ENCODE measurements around the gene SHROOM3.

SHROOM3 gene

DNA sequence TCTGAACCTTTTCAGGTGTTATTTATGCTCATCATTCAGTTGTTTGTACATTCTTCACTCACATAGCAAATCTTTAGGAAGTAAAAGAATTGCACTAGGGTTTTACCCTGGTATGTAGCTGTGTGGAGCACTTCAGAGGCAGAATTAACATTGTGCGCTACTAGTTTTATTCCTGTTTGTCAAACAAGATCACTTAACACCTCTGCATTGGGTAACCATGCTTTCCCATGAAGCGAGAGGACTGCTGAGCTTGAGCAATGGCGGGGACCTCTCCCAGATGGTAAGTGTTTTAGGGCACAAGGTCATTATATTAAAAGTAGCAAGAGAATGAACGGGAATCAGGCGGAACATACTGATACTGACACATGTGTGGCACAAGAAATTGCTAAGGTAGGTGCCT, 59.2 kb downstream of the SHROOM3 start:
- no peak for DNase-seq (ENCODE audit: low read depth in 2 of 2)

DNA sequence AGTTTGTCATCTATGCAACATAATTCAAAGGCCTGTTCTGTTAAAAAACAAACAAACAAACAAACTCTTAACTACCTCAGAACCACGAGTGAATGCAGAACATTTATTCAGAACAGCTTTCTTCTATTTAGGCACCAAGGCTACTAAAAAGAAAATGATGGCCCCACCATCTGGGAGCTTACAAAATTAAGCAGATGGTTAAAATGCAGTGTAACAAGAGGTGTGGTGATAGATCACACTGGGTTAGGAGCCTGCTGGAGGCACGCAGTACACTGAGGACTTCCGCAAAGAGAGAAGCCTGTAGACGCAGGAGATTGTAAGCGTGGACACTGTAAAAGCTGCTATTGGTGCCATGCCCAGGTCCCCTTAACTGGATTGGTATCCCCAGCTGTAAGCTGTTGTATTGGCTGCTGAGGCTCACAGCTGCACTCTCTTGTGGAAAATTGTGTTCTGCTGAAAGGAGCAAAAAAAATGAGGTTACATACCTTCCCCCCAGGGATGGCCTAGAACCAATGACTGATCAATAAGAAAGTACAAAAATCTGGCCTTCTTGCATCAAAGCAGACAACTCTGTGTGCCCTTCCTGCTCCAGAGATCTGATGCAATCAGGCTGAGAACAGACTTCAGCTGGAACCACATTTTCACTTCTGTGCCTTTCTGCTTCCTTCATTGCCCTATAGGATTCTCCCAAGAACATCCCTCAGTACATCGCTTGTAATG, 60.0 kb downstream of the SHROOM3 start:
- DNase-seq (ENCODE audit: low read depth in 2 of 2), result no peak

DNA sequence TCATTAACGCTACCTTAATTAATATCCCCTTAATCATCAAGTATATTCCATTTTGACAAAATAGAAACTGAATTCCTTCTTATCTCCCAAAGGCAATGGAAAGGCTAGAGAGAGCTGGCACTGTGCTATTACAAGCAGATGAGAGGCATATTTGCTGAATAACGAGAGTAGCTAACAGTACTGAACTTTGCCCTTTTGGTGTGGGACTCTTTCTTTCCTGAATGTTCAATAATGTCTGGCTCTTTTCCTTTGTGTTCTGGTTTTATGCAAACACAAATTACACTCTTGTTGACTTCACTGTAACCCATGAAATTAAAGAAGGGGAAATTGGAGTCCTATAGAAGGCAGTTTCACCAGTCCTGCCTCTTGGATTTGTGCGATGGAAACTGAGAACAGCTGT, 63.5 kb downstream of the SHROOM3 start:
- no peak for DNase-seq (ENCODE audit: low read depth in 2 of 2)

DNA sequence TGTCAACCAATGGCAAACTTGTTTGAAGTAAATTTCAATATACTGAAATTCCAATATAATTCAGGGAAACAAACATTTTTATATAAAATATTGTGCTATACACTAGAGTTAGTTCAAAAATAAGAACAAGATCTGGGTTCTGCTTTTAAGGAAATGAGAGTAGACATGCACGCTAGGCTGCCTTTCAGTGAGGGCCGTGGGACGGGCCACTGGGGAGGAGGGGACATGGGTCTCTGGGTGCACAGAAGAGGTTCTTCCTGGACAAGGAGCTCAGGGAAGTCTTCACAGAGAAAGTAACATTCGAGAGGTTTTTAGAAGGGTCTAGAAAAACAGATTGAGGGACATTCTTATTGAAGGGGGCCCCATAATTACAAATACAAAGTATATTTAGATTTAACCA, 64.4 kb downstream of the SHROOM3 start:
- DNase-seq (ENCODE audit: low read depth in 2 of 2), result no peak

DNA sequence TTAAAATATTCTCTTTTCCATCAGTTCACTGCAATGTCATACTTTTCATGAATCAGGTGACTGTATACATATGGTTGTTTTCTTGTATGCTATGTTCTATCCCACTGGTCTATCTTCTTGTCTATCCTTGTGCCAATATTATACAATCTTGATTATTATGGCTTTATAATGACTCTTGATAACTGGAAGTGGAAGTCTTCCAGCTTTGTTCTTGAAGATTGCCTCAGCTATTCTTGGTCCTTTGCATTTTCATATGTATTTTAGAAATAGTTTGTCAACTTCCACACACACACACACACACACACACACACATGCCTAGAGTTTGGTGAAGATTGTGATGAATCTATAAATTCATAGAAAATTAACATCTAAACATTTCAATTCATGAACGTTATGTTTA, 67.9 kb downstream of the SHROOM3 start:
- DNase-seq (ENCODE audit: low read depth in 2 of 2), result no peak

DNA sequence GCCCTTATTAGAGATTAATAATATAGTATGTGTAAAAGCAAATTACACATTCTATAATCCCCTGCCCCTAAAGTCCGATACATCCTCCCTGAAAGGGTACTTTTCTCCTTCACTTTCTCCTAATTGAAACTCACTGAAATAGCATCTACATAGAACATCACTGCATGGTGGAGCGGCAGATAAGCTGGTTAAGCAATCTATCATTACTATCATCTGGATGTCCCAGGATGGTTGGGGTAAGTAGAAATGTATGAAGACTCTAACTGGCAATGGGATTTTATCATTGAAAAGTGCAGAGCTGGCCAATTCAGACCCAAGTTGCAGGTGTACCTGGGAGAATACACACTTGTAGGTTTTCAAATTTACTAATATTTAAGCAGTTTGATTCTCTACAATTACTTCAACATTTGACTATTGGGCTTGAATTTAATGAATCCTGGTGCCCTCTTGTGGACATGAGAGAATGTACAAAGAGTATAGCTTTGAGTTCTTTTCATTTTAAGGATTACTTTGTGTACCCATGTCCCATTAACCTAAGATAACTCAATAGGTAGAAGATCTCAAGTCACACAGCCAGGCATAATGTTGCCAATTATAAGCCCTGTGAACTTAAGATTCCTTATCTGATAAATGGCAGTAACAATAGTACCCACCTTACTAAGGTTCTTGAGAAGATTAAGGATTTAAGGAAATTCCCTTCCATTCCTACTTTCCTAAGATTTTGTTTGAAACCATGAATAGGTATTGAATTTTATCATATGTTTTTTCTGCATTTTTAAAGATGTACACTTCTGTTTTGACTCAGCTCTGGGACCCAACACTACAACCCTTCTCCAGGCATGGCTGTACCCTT, 69.8 kb downstream of the SHROOM3 start:
- no peak for DNase-seq (ENCODE audit: low read depth in 2 of 2)

DNA sequence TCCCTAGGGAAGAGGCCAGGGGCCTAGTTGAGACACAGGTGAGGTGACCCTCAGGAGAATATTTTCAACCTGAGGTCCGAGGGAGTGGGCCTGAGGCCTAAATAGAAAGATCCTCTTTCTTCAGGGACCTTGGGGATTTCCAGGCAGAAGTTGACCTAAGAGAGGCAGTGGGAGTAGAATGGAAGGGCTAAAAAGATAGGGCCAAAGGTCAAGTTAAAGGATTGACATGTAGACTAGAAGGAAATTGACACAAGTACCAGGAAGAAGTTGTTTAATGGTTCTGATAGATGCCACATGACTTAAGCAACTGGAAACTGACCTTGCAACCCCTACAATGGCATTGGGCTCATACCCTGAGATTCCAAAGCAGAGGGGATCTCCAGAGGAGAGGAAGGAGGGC, 76.9 kb downstream of the SHROOM3 start:
- DNase-seq (ENCODE audit: low read depth in 2 of 2), result no peak

DNA sequence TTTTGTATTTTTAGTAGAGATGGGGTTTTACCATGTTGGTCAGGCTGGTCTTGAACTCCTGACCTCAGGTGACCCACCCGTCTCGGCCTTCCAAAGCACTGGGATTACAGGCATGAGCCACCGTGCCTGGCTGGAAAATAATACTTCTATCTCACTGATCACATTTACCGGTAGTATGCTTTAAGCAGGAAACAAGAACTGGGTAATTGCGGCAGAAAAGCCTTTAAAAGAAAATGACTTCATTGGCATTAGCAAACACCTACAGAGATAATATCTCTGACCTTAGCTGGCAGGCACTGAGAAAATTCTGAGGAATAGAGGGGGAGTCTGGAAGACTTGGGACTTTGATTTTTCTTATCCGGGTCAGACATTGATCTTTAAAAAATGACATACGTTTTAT, 78.5 kb downstream of the SHROOM3 start:
- no peak for DNase-seq (ENCODE audit: low read depth in 2 of 2)

DNA sequence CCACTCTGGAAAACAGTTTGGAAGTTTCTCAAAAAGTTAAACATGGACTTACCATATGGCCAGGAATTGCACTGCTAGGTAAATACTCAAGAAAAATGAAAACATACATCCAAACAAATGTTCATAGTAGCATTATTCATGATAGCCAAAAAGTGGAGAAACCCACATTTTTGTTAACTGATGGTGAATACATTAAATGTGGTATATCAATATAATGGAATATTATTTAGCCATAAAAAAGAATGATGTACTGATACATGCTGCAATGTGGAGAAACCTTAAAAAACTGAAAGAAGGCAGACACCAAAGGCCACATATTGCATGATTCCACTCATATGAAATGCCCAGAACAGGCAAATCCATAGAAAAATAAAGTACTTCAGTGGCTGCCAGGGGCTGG, 79.1 kb downstream of the SHROOM3 start:
- no peak for DNase-seq (ENCODE audit: low read depth in 2 of 2)

DNA sequence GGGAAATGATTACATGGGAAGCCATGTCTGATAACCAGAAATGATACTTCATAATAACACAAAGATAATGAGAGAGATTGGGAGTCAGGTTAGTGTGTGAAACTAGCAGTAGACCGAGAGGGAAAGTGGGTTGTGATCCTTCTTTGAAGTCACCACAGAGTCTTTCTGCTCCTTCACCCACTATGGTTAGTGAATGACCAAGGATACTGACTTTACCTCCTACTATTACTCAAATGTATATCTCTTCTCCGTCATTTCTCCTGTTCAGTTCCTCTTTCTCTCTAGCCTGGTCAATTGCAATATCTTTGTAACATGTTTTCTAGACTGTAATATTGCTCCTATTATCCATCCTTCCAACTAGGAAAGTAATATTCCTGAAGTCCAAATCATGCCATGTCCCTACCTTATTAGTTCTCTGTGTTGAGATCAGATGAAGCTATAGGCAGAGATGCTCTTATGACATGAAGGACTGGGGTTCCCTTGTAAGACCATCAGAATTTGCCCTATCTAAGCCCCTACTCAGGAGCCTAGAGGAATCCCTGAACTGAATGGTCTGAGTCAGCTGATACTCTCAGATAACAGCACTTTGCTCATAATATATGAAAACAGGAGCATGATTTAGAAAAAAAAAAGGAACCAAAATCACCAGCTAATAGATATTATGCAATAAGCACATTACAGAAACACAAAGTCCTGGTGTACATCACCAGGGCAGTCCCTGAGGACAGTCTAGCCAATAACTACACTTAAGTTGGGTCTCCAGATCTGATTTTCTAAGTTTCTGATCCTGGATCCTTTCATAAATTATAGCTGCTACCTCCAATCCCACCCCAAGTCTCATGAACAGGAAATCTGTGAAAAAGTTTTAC, 81.2 kb downstream of the SHROOM3 start:
- DNase-seq (ENCODE audit: low read depth in 2 of 2), result no peak

DNA sequence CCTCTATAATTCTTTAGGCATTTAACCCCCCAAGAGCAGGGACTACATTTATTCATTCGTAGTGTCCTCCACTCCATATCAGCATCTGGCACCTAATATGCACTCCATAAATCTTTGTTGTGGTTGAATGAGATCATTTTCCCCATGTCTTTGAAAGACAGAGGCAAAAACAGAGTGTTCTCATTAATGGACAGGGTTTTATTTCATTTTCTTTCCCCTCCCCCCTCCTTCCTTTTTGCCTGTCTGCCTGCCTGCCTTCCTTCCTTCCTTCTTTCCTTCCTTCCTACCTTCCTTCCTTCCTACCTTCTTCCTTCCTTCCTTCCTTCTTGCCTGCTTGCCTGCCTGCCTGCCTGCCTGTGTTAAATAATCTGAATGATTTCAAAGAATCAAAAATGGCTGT, 83.2 kb downstream of the SHROOM3 start:
- DNase-seq (ENCODE audit: low read depth in 2 of 2), result no peak

DNA sequence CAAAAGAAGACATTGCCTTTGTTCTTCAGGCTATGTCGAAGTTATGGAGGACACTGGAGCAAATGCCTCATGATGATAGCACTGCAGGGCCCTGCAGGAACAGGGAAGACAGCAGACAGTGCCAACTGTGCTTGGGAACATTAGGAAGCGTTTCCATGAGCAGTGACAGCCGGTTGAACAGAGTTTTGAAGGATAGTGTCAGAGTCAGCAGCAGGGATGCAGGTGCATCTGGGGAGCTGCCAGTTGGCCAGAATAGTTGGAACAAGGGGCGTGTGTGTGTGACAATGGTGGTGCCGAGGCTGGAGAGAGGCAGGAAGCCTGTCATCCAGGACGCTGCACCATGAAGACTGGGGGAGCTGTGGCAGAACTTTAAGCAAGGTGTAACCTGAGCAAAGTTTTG, 88.6 kb downstream of the SHROOM3 start:
- no peak for DNase-seq (ENCODE audit: low read depth in 2 of 2)

DNA sequence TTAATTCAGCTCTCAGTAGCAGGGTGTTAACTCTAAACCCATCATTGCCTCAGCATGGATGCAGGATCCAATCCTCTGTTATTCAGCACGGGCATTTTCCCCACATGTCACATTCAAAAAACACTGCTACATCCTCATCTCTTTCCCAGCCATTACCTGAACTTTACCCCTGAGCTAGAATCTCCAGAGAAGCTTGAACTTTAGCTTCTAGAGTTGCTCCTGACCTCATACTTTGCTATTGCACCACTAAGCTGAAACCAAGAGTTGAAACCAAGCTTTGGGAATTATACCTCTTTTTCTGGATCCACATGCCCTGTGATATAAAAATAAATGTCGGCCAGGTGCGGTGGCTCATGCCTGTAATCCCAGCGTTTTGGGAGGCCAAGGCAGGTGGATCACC, 90.7 kb downstream of the SHROOM3 start:
- DNase-seq (ENCODE audit: low read depth in 2 of 2), result no peak

DNA sequence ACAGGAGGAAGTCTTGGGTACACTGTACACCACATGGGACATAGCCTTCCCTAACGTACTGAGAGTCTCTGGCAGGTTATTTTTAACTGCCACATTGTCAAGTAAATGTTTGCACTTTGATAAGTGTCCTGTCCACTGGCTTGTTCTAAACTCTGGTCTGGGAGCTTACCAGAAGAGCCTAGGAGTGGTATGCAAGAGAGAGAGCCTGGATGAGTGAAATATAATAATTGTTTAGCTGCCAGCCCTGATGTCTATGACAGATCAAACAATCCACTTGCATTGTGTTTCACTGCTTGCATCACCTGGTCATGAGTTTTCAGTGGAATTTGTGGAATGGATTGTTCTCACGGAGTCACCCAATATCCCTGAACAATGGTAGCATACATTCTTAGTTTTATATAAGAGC, 91.6 kb downstream of the SHROOM3 start:
- DNase-seq (ENCODE audit: low read depth in 2 of 2), result no peak

DNA sequence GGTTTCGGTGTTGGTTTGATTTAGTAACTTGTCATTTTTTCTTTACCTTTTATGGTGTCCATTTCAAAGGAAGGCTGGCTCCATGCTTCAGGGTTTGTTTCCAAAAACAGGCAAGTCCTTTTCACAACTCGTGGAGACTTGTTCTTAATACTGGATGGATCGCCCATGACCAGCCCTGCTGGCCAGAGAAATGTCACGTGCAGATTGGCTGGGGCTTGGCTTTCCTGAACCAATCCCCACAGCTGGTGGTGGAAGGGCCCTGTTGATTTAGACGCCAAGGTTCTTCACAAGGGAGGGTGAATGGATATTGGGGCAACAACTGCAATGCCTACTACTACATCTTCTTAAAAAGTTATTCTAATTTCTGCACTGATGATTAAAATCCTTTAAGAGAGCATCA, 92.6 kb downstream of the SHROOM3 start:
- no peak for DNase-seq (ENCODE audit: low read depth in 2 of 2)

DNA sequence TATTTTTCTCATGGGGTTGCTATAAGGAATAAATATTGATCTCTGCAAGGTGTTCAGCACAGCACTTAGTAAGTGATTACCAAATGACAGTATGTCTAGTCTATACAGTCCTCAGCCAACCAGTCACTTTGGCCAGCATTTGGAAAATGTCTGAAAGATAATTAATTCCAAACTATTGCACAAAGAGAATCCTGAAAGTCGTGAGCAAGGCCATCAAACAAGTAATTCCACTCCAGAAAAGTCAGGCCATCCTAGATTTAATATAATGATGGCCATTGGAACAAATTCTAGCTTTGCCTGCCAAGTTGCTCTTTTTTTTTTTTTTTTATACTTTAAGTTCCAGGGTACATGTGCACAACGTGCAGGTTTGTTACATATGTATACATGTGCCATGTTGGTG, 96.6 kb downstream of the SHROOM3 start:
- DNase-seq (ENCODE audit: low read depth in 2 of 2), result no peak

DNA sequence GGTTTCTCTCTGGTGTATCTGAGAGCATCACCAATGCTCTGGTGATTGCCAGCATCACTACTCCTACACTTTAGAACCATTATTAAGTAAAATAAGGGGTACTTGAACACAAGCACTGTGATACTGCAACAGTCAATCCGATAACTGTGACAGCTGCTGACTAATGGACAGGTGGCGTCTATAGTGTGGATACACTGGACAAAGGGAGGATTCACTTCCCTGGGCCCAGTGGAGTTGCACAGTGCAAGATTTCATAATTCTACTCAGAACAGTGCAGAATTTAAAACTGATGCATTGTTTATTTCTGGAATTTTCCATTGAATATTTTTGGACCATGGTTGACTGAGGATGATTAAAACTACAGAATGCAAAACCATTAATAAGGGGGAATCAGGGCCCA, 97.8 kb downstream of the SHROOM3 start:
- no peak for DNase-seq (ENCODE audit: low read depth in 2 of 2)

DNA sequence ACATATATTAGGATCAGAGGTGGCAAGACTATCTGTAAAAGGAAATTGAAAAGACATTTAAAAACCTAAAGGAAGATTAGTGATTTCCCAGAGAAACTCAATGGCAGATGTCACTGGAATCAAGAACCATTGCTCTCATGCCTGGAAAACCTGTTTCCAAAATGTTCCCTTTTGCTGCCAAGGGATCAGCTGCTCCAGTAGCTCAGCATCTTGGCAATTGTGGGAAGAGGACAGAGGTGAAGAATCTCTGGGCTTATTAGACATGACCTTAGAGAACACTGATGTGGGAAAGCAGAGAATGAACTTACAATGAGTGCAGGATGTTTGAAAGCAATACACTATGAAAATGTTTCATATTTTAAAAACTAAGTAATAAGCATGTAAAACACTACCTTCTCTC, 98.3 kb downstream of the SHROOM3 start:
- DNase-seq (ENCODE audit: low read depth in 2 of 2), result no peak

DNA sequence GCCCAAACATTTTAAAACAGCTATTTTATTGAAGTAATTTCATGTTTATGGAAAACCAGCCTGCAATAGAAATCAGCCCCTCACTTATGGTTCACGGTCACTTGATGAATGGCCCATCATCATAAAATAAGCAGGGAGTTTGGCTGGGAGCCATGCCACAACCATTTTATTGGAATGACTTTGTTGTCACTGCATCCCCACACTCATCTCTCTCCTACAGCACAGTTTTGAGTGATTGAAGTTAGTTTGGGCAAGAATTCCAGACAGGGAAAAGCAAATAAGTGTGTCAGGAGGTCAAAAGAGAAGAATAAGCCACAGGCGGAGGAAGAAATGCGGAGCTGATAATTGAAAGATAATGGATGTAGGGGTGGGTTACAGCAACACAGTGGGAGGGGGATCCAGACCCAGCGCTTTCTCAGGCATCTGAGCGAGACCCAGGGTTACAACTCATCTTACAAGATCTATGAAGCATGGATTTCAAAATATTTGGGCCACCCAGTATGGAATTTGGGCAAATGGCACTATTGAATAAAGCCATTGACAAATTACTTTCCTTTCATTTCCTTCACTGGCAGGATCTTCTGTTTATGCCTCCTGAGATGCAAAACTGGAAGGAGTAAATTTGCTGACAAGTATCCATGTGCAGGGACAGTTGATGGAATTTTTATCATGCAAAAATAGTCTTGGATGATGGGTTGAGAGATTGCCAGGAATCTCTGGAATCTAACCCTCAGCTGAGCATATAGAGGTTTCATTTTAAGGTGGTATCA, 100.8 kb downstream of the SHROOM3 start:
- no peak for DNase-seq (ENCODE audit: low read depth in 2 of 2)

DNA sequence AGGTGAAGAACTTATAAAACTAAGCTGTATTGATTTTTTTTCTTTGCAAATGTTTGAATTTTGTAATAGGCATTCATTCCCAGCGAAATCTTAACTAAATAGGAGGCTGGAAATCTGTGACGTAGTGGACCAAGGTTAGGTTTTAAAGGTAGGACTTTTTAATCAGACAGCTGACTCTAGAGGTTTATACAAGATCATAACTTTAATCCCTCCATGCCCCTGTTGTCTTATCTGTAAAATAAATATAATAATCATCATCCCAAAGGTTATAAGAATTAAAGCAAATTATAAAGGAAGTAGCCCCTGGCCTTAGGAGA, 101.3 kb downstream of the SHROOM3 start:
- no peak for DNase-seq (ENCODE audit: low read depth in 2 of 2)

DNA sequence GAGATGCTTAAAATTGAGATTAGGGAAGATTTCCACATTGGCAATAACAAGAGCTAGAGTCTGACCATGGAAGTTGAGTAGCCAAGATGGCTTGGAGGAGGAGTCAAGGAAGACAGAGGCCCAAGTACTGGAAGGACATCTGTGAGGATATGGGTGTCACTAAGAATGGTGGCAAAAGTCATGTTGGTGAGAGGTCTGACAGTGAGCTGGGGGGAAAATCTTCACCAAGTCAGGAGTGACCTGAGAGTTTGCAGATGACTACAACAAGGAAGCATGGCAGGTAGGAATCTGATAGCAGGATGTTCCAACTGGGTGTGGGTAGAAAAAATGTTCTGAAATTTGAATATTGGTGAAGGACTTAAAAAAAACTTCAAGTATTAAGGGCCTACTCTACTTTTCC, 103.3 kb downstream of the SHROOM3 start:
- no peak for DNase-seq (ENCODE audit: low read depth in 2 of 2)

DNA sequence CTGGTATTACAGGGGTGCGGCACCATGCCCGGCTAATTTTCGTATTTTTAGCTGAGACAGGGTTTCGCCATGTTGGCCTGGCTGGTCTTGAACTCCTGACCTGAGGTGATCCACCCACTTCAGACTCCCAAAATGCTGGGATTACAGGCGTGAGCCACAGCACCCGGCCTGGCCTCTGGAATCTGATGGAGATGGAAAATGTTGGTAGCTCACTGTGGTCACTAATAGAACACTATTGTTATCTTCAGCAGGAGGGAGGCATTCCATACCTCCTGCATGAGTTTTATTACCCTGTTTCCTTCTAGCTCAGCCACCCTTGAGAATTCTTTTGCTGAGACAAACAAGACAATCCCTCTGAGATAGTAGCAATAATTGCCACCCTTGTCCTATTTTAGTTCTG, 105.0 kb downstream of the SHROOM3 start:
- DNase-seq (ENCODE audit: low read depth in 2 of 2), result no peak

All from stimulated activated CD4-positive, alpha-beta T cell treated with anti-CD3 and anti-CD28 coated beads, Interleukin-15, amount 100 ng/mL, for 48 hours (primary cell).